WTC11 (cell line): Measurements from ENCODE around the gene PDZD7. TPM values are rescaled to one million over a fixed set of nuclear protein-coding genes. Genes with fewer than 3 reads are reported as not detected.

Experiments
- ATAC-seq: fragments of 200-7000 bp; cut with Tn5 transposase; 2 replicates; pipeline ENCODE4 v1.10.0; 2021; ENCODE audit warnings: mild to moderate bottlenecking, moderate library complexity
- CTCF ChIA-PET: fragments of 300-600 bp; sonication (Branson Sonifier 250); formaldehyde crosslinking; loops from one replicate; lab custom pipeline; 2021; ENCODE audit warnings: antibody characterized with exemption; lab: Charles Lee
- POLR2A ChIA-PET: fragments of 350-600 bp; sonication (Branson Sonifier 250); formaldehyde crosslinking; loops from one replicate; lab custom pipeline; 2021; ENCODE audit warnings: antibody characterized with exemption; lab: Charles Lee
- DNase-seq: peaks from one replicate; pipeline ENCODE4 v3.0.0; 2021; ENCODE audit warnings: low spot score
- H3K27ac Mint-ChIP-seq: 2 replicates; pipeline ENCODE4 v1.8.0; 2021; ENCODE audit warnings: mixed read lengths
- H3K27me3 Mint-ChIP-seq: 2 replicates; pipeline ENCODE4 v1.8.0; 2021; ENCODE audit warnings: low read depth, mild to moderate bottlenecking, moderate library complexity, mixed read lengths
- H3K36me3 Mint-ChIP-seq: 2 replicates; pipeline ENCODE4 v1.8.0; 2021; ENCODE audit warnings: mixed read lengths
- H3K4me1 Mint-ChIP-seq: 2 replicates; pipeline ENCODE4 v1.8.0; 2022; ENCODE audit warnings: mixed read lengths
- H3K4me3 Mint-ChIP-seq: 2 replicates; pipeline ENCODE4 v1.8.0; 2021; ENCODE audit warnings: mild to moderate bottlenecking, moderate library complexity, mixed read lengths
- H3K9me3 Mint-ChIP-seq: 2 replicates; pipeline ENCODE4 v1.8.0; 2021; ENCODE audit warnings: mixed read lengths
- AR ChIP-seq: fragments of 250-450 bp; sonication (Bioruptor Pico); IDR thresholded peaks from 2 replicates; pipeline ENCODE4 v1.9.0; 2021; ENCODE audit warnings: mild to moderate bottlenecking
- CREB1 ChIP-seq: sonication (generic); formaldehyde crosslinking; IDR thresholded peaks from 2 replicates; pipeline ENCODE4 v1.8.0; 2023; ENCODE audit warnings: mild to moderate bottlenecking, missing genetic modification reagents
- CTCF ChIP-seq: fragments of 200-600 bp; IDR thresholded peaks from 2 replicates; pipeline ENCODE4 v1.8.0; 2022; ENCODE audit warnings: antibody characterized with exemption
- FOXK1 ChIP-seq: sonication (generic); formaldehyde crosslinking; IDR thresholded peaks from 2 replicates; pipeline ENCODE4 v1.8.0; 2022; ENCODE audit warnings: mild to moderate bottlenecking, moderate library complexity, missing genetic modification reagents
- HMGXB4 ChIP-seq: sonication (generic); formaldehyde crosslinking; IDR thresholded peaks from 2 replicates; pipeline ENCODE4 v1.8.1; 2023; ENCODE audit warnings: mild to moderate bottlenecking, moderate library complexity, missing genetic modification reagents
- JUN ChIP-seq: sonication (generic); formaldehyde crosslinking; IDR thresholded peaks from 2 replicates; pipeline ENCODE4 v1.8.0; 2023; ENCODE audit warnings: mild to moderate bottlenecking, missing genetic modification reagents
- NFATC4 ChIP-seq: fragments of 250-450 bp; sonication (Bioruptor Pico); IDR thresholded peaks from 2 replicates; pipeline ENCODE4 v1.9.0; 2021; ENCODE audit warnings: mild to moderate bottlenecking
- NR1H2 ChIP-seq: sonication (generic); formaldehyde crosslinking; IDR thresholded peaks from 2 replicates; pipeline ENCODE4 v1.9.0; 2021; ENCODE audit warnings: mild to moderate bottlenecking, moderate library complexity, missing genetic modification reagents
- PRDM15 ChIP-seq: sonication (generic); formaldehyde crosslinking; IDR thresholded peaks from 2 replicates; pipeline ENCODE4 v1.8.0; 2022; ENCODE audit warnings: missing genetic modification reagents
- PREB ChIP-seq: sonication (generic); formaldehyde crosslinking; IDR thresholded peaks from 2 replicates; pipeline ENCODE4 v1.8.1; 2022; ENCODE audit warnings: mild to moderate bottlenecking, missing genetic modification reagents, moderate library complexity, borderline replicate concordance
- RORB ChIP-seq: fragments of 250-450 bp; sonication (Bioruptor Pico); IDR thresholded peaks from 2 replicates; pipeline ENCODE4 v1.9.0; 2021; ENCODE audit warnings: mild to moderate bottlenecking
- SMAD3 ChIP-seq: sonication (generic); formaldehyde crosslinking; IDR thresholded peaks from 2 replicates; pipeline ENCODE4 v1.8.0; 2022; ENCODE audit warnings: missing genetic modification reagents, mild to moderate bottlenecking, borderline replicate concordance
- SOX15 ChIP-seq: fragments of 250-450 bp; sonication (Bioruptor Pico); IDR thresholded peaks from 2 replicates; pipeline ENCODE4 v1.9.0; 2021; ENCODE audit warnings: mild to moderate bottlenecking
- SP1 ChIP-seq: sonication (generic); formaldehyde crosslinking; conservative IDR thresholded peaks from 2 replicates; pipeline ENCODE4 v1.8.1; 2022; ENCODE audit warnings: missing genetic modification reagents
- TP53 ChIP-seq: sonication (generic); formaldehyde crosslinking; IDR thresholded peaks from 2 replicates; pipeline ENCODE4 v1.8.1; 2023; ENCODE audit warnings: mild to moderate bottlenecking, missing genetic modification reagents
- USF1 ChIP-seq: sonication (generic); formaldehyde crosslinking; IDR thresholded peaks from 2 replicates; pipeline ENCODE4 v1.8.0; 2022; ENCODE audit warnings: mild to moderate bottlenecking, missing genetic modification reagents
- ZNF423 ChIP-seq: fragments of 250-450 bp; sonication (Bioruptor Pico); IDR thresholded peaks from 2 replicates; pipeline ENCODE4 v2.1.2; 2022; ENCODE audit warnings: mild to moderate bottlenecking, moderate library complexity
- total RNA-seq: library from RNA; stranded (reverse); gene quantifications from 3 replicates; pipeline ENCODE4 v1.2.3, GENCODE V29; 2021
- TF ChIP-seq, protein P1 (sequence below): sonication (generic); formaldehyde crosslinking; IDR thresholded peaks from 2 replicates; pipeline ENCODE4 v1.8.1; 2022; ENCODE audit warnings: low read depth, missing genetic modification reagents, borderline replicate concordance
- TF ChIP-seq, protein P2 (sequence below): sonication (generic); formaldehyde crosslinking; IDR thresholded peaks from 2 replicates; pipeline ENCODE4 v1.8.0; 2022; ENCODE audit warnings: mild to moderate bottlenecking, missing genetic modification reagents

PDZD7 gene
- total RNA-seq, 1 experiment from 2014 or later = 2.6 TPM

GRCh38 chr10:101031796-101032636 lies 1.1 kb upstream of the PDZD7 start:
- no peaks in the 10 kb centered on the region for H3K36me3 Mint-ChIP-seq
- ATAC-seq (peak; percentile 33), DNase-seq (peak; percentile 68)
- H3K9me3 Mint-ChIP-seq = no peaks in the 10 kb centered on the region
- POLR2A ChIA-PET = interaction anchor here (0.9 to 1.9 kb wide), 2 partner anchors 11 to 35 kb away, joined by 5 to 10 read pairs; no protein-coding TSS in a partner anchor
- CTCF ChIA-PET = interaction anchor here (0.6 to 6.9 kb wide), 19 partner anchors 10 to 430 kb away, joined by 3 to 219 read pairs (median 9); partner anchors contain the start of genes KAZALD1, LZTS2, MRPL43 and SEMA4G
- no peak overlapping the region for H3K27ac Mint-ChIP-seq
- H3K27me3 Mint-ChIP-seq = peaks cover 57% of the 10 kb centered on the region
- H3K4me3 Mint-ChIP-seq = peak overlapping the region; percentile 75
- peaks cover 32% of the 10 kb centered on the region for H3K4me1 Mint-ChIP-seq
- TF ChIP-seq FOXK1 (CRISPR knock-in tag) (peak; percentile 66; the same call in 1 of the 2 replicates), NFATC4 (CRISPR knock-in tag) (no peak), TP53 (CRISPR knock-in tag) (0 out of 2 replicates have a peak, but pooled peaks have one; percentile 18), JUN (no peak), SP1 (CRISPR knock-in tag) (no peak), NR1H2 (no peak), HMGXB4 (CRISPR knock-in tag) (no peak), CTCF (no peak), USF1 (CRISPR knock-in tag) (no peak), RORB (CRISPR knock-in tag) (no peak), AR (CRISPR knock-in tag) (no peak), CREB1 (no peak), SOX15 (CRISPR knock-in tag) (no peak), PREB (CRISPR knock-in tag) (no peak), SMAD3 (CRISPR knock-in tag) (0 out of 2 replicates have a peak, but pooled peaks have one; percentile 43), ZNF423 (CRISPR knock-in tag) (no peak), PRDM15 (CRISPR knock-in tag) (no peak)
- TF ChIP-seq, protein P1, sequence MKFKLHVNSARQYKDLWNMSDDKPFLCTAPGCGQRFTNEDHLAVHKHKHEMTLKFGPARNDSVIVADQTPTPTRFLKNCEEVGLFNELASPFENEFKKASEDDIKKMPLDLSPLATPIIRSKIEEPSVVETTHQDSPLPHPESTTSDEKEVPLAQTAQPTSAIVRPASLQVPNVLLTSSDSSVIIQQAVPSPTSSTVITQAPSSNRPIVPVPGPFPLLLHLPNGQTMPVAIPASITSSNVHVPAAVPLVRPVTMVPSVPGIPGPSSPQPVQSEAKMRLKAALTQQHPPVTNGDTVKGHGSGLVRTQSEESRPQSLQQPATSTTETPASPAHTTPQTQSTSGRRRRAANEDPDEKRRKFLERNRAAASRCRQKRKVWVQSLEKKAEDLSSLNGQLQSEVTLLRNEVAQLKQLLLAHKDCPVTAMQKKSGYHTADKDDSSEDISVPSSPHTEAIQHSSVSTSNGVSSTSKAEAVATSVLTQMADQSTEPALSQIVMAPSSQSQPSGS (CRISPR knock-in tag) = no peak
- TF ChIP-seq, protein P2, sequence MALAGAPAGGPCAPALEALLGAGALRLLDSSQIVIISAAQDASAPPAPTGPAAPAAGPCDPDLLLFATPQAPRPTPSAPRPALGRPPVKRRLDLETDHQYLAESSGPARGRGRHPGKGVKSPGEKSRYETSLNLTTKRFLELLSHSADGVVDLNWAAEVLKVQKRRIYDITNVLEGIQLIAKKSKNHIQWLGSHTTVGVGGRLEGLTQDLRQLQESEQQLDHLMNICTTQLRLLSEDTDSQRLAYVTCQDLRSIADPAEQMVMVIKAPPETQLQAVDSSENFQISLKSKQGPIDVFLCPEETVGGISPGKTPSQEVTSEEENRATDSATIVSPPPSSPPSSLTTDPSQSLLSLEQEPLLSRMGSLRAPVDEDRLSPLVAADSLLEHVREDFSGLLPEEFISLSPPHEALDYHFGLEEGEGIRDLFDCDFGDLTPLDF (CRISPR knock-in tag) = no peak
